Adrenal gland (tissue), 5 donors: ENCODE data around the gene SFMBT1.

Source experiments
- POLR2A ChIP-seq, 2 donors: fragments of 450-650 bp; IDR thresholded peaks; one replicate each; pipeline ENCODE4 v1.6.1; 2017; ENCODE audit warnings: antibody characterized with exemption in 2 of 2, mild to moderate bottlenecking in 2 of 2, moderate library complexity in 1 of 2
- TF ChIP-seq, protein P1 (sequence below), 6 experiments: fragments of 450-650 bp in 4 of 6; fragments of 200-600 bp in 2 of 6; sonication (generic) in 1 of 6; IDR thresholded peaks; 1 replicate in 5 of 6; 2 replicates in 1 of 6; pipeline versions ENCODE4 v1.5.1 to v1.8.0; 2016 to 2021; ENCODE audit warnings: antibody characterized with exemption in 6 of 6, mild to moderate bottlenecking in 2 of 6, moderate library complexity in 1 of 6
- donor health status: DM: no; HTN: no; CAD: no.

- TF ChIP-seq, protein P1, sequence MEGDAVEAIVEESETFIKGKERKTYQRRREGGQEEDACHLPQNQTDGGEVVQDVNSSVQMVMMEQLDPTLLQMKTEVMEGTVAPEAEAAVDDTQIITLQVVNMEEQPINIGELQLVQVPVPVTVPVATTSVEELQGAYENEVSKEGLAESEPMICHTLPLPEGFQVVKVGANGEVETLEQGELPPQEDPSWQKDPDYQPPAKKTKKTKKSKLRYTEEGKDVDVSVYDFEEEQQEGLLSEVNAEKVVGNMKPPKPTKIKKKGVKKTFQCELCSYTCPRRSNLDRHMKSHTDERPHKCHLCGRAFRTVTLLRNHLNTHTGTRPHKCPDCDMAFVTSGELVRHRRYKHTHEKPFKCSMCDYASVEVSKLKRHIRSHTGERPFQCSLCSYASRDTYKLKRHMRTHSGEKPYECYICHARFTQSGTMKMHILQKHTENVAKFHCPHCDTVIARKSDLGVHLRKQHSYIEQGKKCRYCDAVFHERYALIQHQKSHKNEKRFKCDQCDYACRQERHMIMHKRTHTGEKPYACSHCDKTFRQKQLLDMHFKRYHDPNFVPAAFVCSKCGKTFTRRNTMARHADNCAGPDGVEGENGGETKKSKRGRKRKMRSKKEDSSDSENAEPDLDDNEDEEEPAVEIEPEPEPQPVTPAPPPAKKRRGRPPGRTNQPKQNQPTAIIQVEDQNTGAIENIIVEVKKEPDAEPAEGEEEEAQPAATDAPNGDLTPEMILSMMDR (IDR thresholded peaks at IDR 0.05), result no peak
- no peak for TF ChIP-seq POLR2A (IDR thresholded peaks at IDR 0.05)
Observed at GRCh38 chr3:52877085-52877484, 168.8 kb downstream of the SFMBT1 start.
